ENCODE results near the gene CRYGD. TPM values are rescaled to one million over a fixed set of nuclear protein-coding genes. Genes with fewer than 3 reads are reported as not detected.

The CRYGD gene
- total RNA-seq, 2 donors from 2014 or later: not detected

GRCh38 chr2:208136716-208137094 lies 12.4 kb upstream of the CRYGD start:
- no peaks in the 10 kb centered on the region for H3K9me3 ChIP-seq
- H3K36me3 ChIP-seq: no peaks in the 10 kb centered on the region
- no peak overlapping the region for H3K27ac ChIP-seq
- TF ChIP-seq, protein P1, sequence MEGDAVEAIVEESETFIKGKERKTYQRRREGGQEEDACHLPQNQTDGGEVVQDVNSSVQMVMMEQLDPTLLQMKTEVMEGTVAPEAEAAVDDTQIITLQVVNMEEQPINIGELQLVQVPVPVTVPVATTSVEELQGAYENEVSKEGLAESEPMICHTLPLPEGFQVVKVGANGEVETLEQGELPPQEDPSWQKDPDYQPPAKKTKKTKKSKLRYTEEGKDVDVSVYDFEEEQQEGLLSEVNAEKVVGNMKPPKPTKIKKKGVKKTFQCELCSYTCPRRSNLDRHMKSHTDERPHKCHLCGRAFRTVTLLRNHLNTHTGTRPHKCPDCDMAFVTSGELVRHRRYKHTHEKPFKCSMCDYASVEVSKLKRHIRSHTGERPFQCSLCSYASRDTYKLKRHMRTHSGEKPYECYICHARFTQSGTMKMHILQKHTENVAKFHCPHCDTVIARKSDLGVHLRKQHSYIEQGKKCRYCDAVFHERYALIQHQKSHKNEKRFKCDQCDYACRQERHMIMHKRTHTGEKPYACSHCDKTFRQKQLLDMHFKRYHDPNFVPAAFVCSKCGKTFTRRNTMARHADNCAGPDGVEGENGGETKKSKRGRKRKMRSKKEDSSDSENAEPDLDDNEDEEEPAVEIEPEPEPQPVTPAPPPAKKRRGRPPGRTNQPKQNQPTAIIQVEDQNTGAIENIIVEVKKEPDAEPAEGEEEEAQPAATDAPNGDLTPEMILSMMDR (IDR thresholded peaks at IDR 0.05): no peak
- H3K27me3 ChIP-seq (replicated peaks; ENCODE audit: insufficient read depth): no peaks in the 10 kb centered on the region
- no peaks in the 10 kb centered on the region for H3K4me1 ChIP-seq (ENCODE audit: control insufficient read depth in 1 of 2, low read depth in 2 of 2)
- ATAC-seq (ENCODE audit: insufficient number of reproducible peaks, low FRiP score, low read depth) (no peak), DNase-seq (ENCODE audit: low spot score) (no peak)
- no peak overlapping the region for H3K4me3 ChIP-seq

GRCh38 chr2:208135794-208136715 lies 11.7 kb upstream of the CRYGD start:
- H3K4me3 ChIP-seq: no peak overlapping the region

GRCh38 chr2:208134928-208135586 lies 10.7 kb upstream of the CRYGD start:
- H3K27me3 ChIP-seq (replicated peaks; ENCODE audit: insufficient read depth): no peaks in the 10 kb centered on the region
- TF ChIP-seq, protein P1 (IDR thresholded peaks at IDR 0.05): no peak
- no peaks in the 10 kb centered on the region for H3K36me3 ChIP-seq
- no peak for DNase-seq (ENCODE audit: low spot score)
- no peaks in the 10 kb centered on the region for H3K4me1 ChIP-seq (ENCODE audit: control insufficient read depth in 1 of 2, low read depth in 2 of 2)
- no peaks in the 10 kb centered on the region for H3K9me3 ChIP-seq
- H3K4me3 ChIP-seq: no peak overlapping the region
- ATAC-seq (ENCODE audit: insufficient number of reproducible peaks, low FRiP score, low read depth): no peak
- H3K27ac ChIP-seq: no peak overlapping the region

More at GRCh38 chr2:208135794-208136715, 11.7 kb upstream of the CRYGD start:
- no peaks in the 10 kb centered on the region for H3K9me3 ChIP-seq
- H3K36me3 ChIP-seq: no peaks in the 10 kb centered on the region
- TF ChIP-seq, protein P1 (IDR thresholded peaks at IDR 0.05): no peak
- no peaks in the 10 kb centered on the region for H3K4me1 ChIP-seq (ENCODE audit: control insufficient read depth in 1 of 2, low read depth in 2 of 2)
- no peak overlapping the region for H3K27ac ChIP-seq
- DNase-seq (ENCODE audit: low spot score) (no peak), ATAC-seq (ENCODE audit: insufficient number of reproducible peaks, low FRiP score, low read depth) (no peak)
- H3K27me3 ChIP-seq (replicated peaks; ENCODE audit: insufficient read depth): no peaks in the 10 kb centered on the region

DNA sequence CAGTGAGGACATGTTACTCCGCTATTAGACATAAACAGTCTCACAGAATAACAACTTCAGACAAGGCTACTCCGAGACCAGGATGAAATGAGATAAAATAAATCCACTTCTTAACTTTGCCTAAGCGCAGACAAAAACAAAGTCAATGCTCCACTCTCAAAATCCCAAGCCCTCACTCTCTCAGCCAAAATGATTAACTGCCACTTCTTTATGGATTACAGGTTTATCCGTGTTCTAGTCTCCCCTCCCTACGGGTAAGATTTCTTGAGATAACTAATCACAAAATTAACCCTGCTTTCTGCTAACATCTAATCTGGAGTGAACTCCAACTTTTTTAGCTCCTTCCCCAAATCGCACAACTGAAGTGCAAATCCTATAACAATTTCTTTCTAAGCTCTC lies 6.4 kb upstream of the CRYGD start:
- Histone ChIP-seq H3K4me1 (ENCODE audit: control insufficient read depth in 1 of 2, low read depth in 2 of 2) (no peaks in the 10 kb centered on the region), H3K4me3 (no peak overlapping the region), H3K36me3 (no peaks in the 10 kb centered on the region), H3K27me3 (replicated peaks; ENCODE audit: insufficient read depth) (no peaks in the 10 kb centered on the region), H3K27ac (no peak overlapping the region), H3K9me3 (no peaks in the 10 kb centered on the region)
- TF ChIP-seq, protein P1 (IDR thresholded peaks at IDR 0.05): no peak
- ATAC-seq (ENCODE audit: insufficient number of reproducible peaks, low FRiP score, low read depth) (no peak), DNase-seq (ENCODE audit: low spot score) (no peak)

Data from thoracic aorta (tissue), 2 donors.